Activated CD8-positive, alpha-beta T cell treated with anti-CD3 and anti-CD28 coated beads for 36 hours (primary cell): Measurements from ENCODE around the gene TNFRSF19. TPM values are rescaled to one million over a fixed set of nuclear protein-coding genes. Genes with fewer than 3 reads are reported as not detected.

ENCODE experiments used
- ATAC-seq: fragments of 200-7000 bp; cut with Tn5 transposase; one replicate; pipeline ENCODE4 v1.10.0; 2021; ENCODE audit warnings: mild to moderate bottlenecking, moderate library complexity
- CTCF ChIA-PET: fragments of 350-600 bp; sonication (Branson Sonifier 250); formaldehyde crosslinking; loops from one replicate; lab custom pipeline; 2021; ENCODE audit warnings: antibody characterized with exemption; lab: Charles Lee
- POLR2A ChIA-PET: fragments of 350-600 bp; sonication (Branson Sonifier 250); formaldehyde crosslinking; loops from one replicate; lab custom pipeline; 2021; ENCODE audit warnings: antibody characterized with exemption; lab: Charles Lee
- DNase-seq: peaks from one replicate; pipeline ENCODE4 v3.0.0-alpha.2; 2020
- H3K27ac Mint-ChIP-seq: one replicate; pipeline ENCODE4 v1.8.0; 2021; ENCODE audit warnings: mild to moderate bottlenecking, mixed read lengths
- H3K27me3 Mint-ChIP-seq: one replicate; pipeline ENCODE4 v1.8.0; 2021; ENCODE audit warnings: mixed read lengths
- H3K36me3 Mint-ChIP-seq: one replicate; pipeline ENCODE4 v1.8.0; 2021; ENCODE audit warnings: low read depth, mixed read lengths
- H3K4me1 Mint-ChIP-seq: one replicate; pipeline ENCODE4 v1.8.0; 2021; ENCODE audit warnings: low read depth, mixed read lengths
- H3K4me3 Mint-ChIP-seq: one replicate; pipeline ENCODE4 v1.8.0; 2021; ENCODE audit warnings: mild to moderate bottlenecking, moderate library complexity, mixed read lengths
- H3K9me3 Mint-ChIP-seq: one replicate; pipeline ENCODE4 v1.8.0; 2021; ENCODE audit warnings: mixed read lengths
- intact Hi-C: fragments of 100-400 bp; cut with micrococcal nuclease; formaldehyde crosslinking; loops from one replicate; pipeline ENCODE4 v1.10.0; 2022
- total RNA-seq, 2 experiments: library from RNA; stranded (reverse); gene quantifications; one replicate each; pipeline ENCODE4 v1.2.3, GENCODE V29; 2021
- TF ChIP-seq, protein P1 (sequence below): fragments of 200-600 bp; IDR thresholded peaks from one replicate; pipeline ENCODE4 v1.8.0; 2022; ENCODE audit warnings: antibody characterized with exemption, mild to moderate bottlenecking

The TNFRSF19 gene
- total RNA-seq, 2 experiments from 2014 or later, result not detected

DNA sequence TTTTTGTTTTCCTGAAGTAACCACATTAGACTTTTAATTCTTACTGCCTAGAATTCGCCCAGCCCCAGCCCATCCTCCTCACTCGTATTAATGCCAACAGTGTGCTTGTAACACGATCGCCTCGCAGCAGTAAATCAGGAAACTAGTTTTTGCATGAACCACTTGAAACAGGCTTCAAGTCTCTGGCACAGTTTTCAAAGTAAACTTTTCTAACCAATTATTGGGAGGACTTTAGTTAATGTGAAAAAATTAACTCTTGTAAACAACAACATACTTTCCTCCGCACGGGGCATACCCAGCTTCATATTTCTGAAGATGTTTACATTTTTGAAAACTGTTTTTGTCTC is 39.2 kb downstream of the TNFRSF19 start:
- no peak overlapping the region for H3K4me3 Mint-ChIP-seq
- H3K9me3 Mint-ChIP-seq, result no peaks in the 10 kb centered on the region
- intact Hi-C loops, result no loop called here
- TF ChIP-seq, protein P1, sequence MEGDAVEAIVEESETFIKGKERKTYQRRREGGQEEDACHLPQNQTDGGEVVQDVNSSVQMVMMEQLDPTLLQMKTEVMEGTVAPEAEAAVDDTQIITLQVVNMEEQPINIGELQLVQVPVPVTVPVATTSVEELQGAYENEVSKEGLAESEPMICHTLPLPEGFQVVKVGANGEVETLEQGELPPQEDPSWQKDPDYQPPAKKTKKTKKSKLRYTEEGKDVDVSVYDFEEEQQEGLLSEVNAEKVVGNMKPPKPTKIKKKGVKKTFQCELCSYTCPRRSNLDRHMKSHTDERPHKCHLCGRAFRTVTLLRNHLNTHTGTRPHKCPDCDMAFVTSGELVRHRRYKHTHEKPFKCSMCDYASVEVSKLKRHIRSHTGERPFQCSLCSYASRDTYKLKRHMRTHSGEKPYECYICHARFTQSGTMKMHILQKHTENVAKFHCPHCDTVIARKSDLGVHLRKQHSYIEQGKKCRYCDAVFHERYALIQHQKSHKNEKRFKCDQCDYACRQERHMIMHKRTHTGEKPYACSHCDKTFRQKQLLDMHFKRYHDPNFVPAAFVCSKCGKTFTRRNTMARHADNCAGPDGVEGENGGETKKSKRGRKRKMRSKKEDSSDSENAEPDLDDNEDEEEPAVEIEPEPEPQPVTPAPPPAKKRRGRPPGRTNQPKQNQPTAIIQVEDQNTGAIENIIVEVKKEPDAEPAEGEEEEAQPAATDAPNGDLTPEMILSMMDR, result no peak
- ATAC-seq (no peak), DNase-seq (no peak)
- peaks cover 11% of the 10 kb centered on the region for H3K4me1 Mint-ChIP-seq
- no peaks in the 10 kb centered on the region for H3K36me3 Mint-ChIP-seq
- POLR2A ChIA-PET, result no interaction called here
- CTCF ChIA-PET, result interaction anchor here (1.1 kb wide), 1 partner anchor 68 kb away, joined by 3 read pairs; no protein-coding TSS in a partner anchor
- H3K27ac Mint-ChIP-seq, result no peak overlapping the region
- peaks cover 26% of the 10 kb centered on the region for H3K27me3 Mint-ChIP-seq

DNA sequence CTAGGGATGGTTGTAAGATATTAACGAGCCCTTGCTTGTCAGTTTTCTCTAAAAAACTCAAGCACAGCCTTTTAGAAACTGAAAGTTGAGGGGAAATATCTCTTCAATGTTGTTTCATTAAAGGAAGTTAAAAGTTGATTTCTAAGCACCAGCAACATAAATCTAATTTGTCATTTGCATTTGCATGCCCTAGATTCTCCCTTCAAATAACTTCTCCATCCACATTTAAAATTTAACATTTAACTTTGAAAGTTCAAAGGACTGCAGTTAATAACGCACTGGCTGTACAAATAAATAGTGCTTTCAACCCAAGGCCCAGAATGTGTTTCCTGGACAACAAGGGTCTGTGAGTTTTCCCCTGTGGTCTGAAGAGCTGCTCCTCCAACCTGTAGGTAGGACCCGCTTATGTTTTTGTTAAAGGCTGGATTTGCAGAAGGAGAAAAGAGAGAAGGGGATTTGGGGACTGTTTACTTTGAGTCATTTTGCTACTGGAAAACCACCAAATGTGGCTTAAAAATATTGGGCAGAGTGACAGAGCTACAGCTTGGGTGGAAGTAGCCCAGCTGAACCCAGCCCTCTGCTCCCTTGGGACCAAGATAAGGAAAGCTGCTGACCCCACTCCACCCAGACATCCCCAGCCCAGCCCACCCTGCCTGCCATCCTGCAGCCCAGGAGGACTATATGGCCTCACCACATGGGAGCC is 39.8 kb downstream of the TNFRSF19 start:
- ATAC-seq, result no peak
- POLR2A ChIA-PET, result no interaction called here
- peaks cover 11% of the 10 kb centered on the region for H3K4me1 Mint-ChIP-seq
- H3K4me3 Mint-ChIP-seq, result no peak overlapping the region
- intact Hi-C loops, result no loop called here
- no peaks in the 10 kb centered on the region for H3K9me3 Mint-ChIP-seq
- H3K27ac Mint-ChIP-seq, result no peak overlapping the region
- no peaks in the 10 kb centered on the region for H3K36me3 Mint-ChIP-seq
- H3K27me3 Mint-ChIP-seq, result peaks cover 26% of the 10 kb centered on the region
- no peak for DNase-seq
- CTCF ChIA-PET, result interaction anchor here (1.1 kb wide), 1 partner anchor 67 kb away, joined by 3 read pairs; no protein-coding TSS in a partner anchor
- TF ChIP-seq, protein P1, result no peak

DNA sequence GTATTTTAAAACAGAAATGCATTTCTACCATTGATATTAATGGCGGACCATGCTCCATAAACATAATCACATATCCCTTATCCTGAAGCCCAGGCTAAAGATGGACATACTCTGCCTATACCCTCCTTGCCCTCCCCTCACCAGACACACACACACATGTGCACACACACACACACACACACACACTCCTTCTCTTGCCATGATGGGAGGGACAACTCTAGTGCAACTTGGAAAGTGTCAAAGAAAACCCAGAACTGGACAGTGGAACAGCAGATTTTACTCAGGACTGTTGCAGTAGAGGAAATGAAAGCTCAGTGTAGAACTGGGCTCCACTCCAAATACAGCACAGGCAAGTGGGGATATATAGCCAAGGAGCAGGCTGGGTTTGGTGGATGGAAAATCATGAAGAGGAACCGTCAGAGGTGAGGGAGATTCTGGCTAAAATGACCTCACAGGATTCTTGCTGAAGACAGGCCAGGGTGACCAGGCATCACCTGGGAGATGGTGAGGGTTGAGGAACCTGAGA is 40.8 kb downstream of the TNFRSF19 start:
- no peak for DNase-seq
- POLR2A ChIA-PET, result interaction anchor here (1.0 kb wide), 1 partner anchor 143 kb away, joined by 4 read pairs; no protein-coding TSS in a partner anchor
- no peak for ATAC-seq
- H3K27ac Mint-ChIP-seq, result no peak overlapping the region
- TF ChIP-seq, protein P1, result no peak
- H3K4me3 Mint-ChIP-seq, result no peak overlapping the region
- peaks cover 25% of the 10 kb centered on the region for H3K27me3 Mint-ChIP-seq
- H3K36me3 Mint-ChIP-seq, result no peaks in the 10 kb centered on the region
- intact Hi-C loops, result no loop called here
- CTCF ChIA-PET, result interaction anchor here (1.2 kb wide), 1 partner anchor 10 kb away, joined by 3 read pairs; no protein-coding TSS in a partner anchor
- H3K4me1 Mint-ChIP-seq, result peaks cover 11% of the 10 kb centered on the region
- H3K9me3 Mint-ChIP-seq, result no peaks in the 10 kb centered on the region

DNA sequence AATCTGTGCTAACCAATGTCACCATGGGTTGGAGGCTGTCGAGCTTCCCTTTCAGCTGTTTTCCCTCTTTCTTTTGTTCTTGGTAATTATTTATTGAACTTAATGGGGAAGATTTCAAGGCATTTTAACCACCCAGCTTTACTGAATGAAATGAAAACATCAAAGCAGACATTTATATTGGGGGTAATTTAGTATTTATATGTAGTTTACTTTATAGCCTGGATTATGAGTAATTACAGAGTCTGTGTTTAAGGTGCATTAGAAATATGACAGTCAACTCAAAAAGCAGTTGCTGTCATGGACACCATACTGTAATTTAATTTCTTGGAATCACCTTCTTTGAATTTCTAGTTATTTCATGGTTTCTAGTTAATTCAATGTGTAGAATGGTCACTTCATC is 42.0 kb downstream of the TNFRSF19 start:
- Mint-ChIP-seq H3K27ac (no peak overlapping the region), H3K36me3 (no peaks in the 10 kb centered on the region), H3K9me3 (no peaks in the 10 kb centered on the region), H3K27me3 (peaks cover 27% of the 10 kb centered on the region), H3K4me1 (peaks cover 11% of the 10 kb centered on the region), H3K4me3 (no peak overlapping the region)
- ATAC-seq, result no peak
- TF ChIP-seq, protein P1, result no peak
- ChIA-PET CTCF (interaction anchor here (1.2 kb wide), 1 partner anchor 9 kb away, joined by 3 read pairs; no protein-coding TSS in a partner anchor), POLR2A (no interaction called here)
- intact Hi-C loops, result no loop called here
- no peak for DNase-seq

GRCh38 chr13:23612731-23613130 is 42.5 kb downstream of the TNFRSF19 start:
- no peaks in the 10 kb centered on the region for H3K36me3 Mint-ChIP-seq
- H3K27me3 Mint-ChIP-seq, result peaks cover 27% of the 10 kb centered on the region
- no peak overlapping the region for H3K4me3 Mint-ChIP-seq
- no peak overlapping the region for H3K27ac Mint-ChIP-seq
- POLR2A ChIA-PET, result no interaction called here
- TF ChIP-seq, protein P1, result no peak
- ATAC-seq (no peak), DNase-seq (no peak)
- H3K9me3 Mint-ChIP-seq, result no peaks in the 10 kb centered on the region
- intact Hi-C loops, result no loop called here
- CTCF ChIA-PET, result no interaction called here
- H3K4me1 Mint-ChIP-seq, result peaks cover 11% of the 10 kb centered on the region
